B cell (primary cell): Measurements from ENCODE around the gene TXNDC5. TPM values are rescaled to one million over a fixed set of nuclear protein-coding genes. Genes with fewer than 3 reads are reported as not detected.

Experiments
- ATAC-seq: fragments of 200-7000 bp; cut with Tn5 transposase; one replicate; pipeline ENCODE4 v1.10.0; 2021; ENCODE audit warnings: low read depth, mild to moderate bottlenecking, moderate number of reproducible peaks, moderate library complexity
- CTCF ChIA-PET: fragments of 350-600 bp; sonication (Branson Sonifier 250); formaldehyde crosslinking; loops from one replicate; lab custom pipeline; 2021; ENCODE audit warnings: antibody characterized with exemption, inconsistent platforms; lab: Charles Lee
- POLR2A ChIA-PET: fragments of 350-600 bp; sonication (Branson Sonifier 250); formaldehyde crosslinking; loops from one replicate; lab custom pipeline; 2021; ENCODE audit warnings: antibody characterized with exemption; lab: Charles Lee
- DNase-seq: peaks from one replicate; pipeline ENCODE4 v3.0.0; 2013
- H2AFZ ChIP-seq: 2 replicates; pipeline ENCODE4 v1.6.1; 2012; ENCODE audit warnings: mild to moderate bottlenecking, low read depth, low read length; ENCODE audit not compliant: insufficient read depth, poor library complexity, severe bottlenecking
- H3K27ac ChIP-seq, 2 donors: 1 replicate in 1 of 2; 2 replicates in 1 of 2; pipeline ENCODE4 v1.5.1; 2012 to 2013; ENCODE audit warnings: low read length in 2 of 2, mild to moderate bottlenecking in 2 of 2, moderate library complexity in 1 of 2
- H3K27me3 ChIP-seq, 4 experiments: fragments of 200-600 bp in 1 of 4; sonication (generic) in 1 of 4; replicated peaks in 1 of 4; 1 replicate in 2 of 4; 2 replicates in 2 of 4; pipeline versions ENCODE4 v1.6.1 to v1.7.0; 2013 to 2016; ENCODE audit warnings: low read length in 3 of 4, mild to moderate bottlenecking in 2 of 4, mixed read lengths in 1 of 4, moderate library complexity in 1 of 4; ENCODE audit not compliant: insufficient read depth in 4 of 4, control insufficient read depth in 3 of 4; ENCODE audit errors: control extremely low read depth in 1 of 4
- H3K36me3 ChIP-seq, 2 experiments: replicated peaks in 1 of 2; 1 replicate in 1 of 2; 2 replicates in 1 of 2; pipeline versions ENCODE4 v1.6.1 to v1.7.1; 2013; ENCODE audit warnings: low read length in 1 of 2; ENCODE audit not compliant: insufficient read depth in 2 of 2, control insufficient read depth in 1 of 2; ENCODE audit errors: control extremely low read depth in 1 of 2, extremely low read depth in 1 of 2
- H3K4me1 ChIP-seq, 2 donors: fragments of 200-600 bp in 1 of 2; sonication (generic) in 1 of 2; 1 replicate in 1 of 2; 2 replicates in 1 of 2; pipeline versions ENCODE4 v1.5.1 to v1.6.1; 2013 to 2017; ENCODE audit warnings: low read length in 2 of 2; ENCODE audit not compliant: control insufficient read depth in 2 of 2, insufficient read depth in 2 of 2
- H3K4me2 ChIP-seq: replicated peaks from 2 replicates; pipeline ENCODE3; 2012; ENCODE audit warnings: mild to moderate bottlenecking, low read depth, low read length; ENCODE audit not compliant: poor library complexity, severe bottlenecking
- H3K4me3 ChIP-seq, 5 experiments: fragments of 200-600 bp in 1 of 5; sonication (generic) in 1 of 5; 1 replicate in 3 of 5; 2 replicates in 2 of 5; pipeline versions ENCODE4 v1.5.1 to v1.7.0; 2011 to 2016; ENCODE audit warnings: low read length in 4 of 5, mild to moderate bottlenecking in 4 of 5, low read depth in 2 of 5, control low read depth in 1 of 5, moderate library complexity in 1 of 5; ENCODE audit not compliant: insufficient read depth in 1 of 5; ENCODE audit errors: control extremely low read depth in 1 of 5, extremely low read depth in 1 of 5
- H3K79me2 ChIP-seq: fragments of 200-600 bp; sonication (generic); one replicate; pipeline ENCODE4 v1.6.0; 2016; ENCODE audit warnings: low read length; ENCODE audit not compliant: control insufficient read depth, insufficient read depth
- H3K9ac ChIP-seq: fragments of 200-600 bp; sonication (generic); 2 replicates; pipeline ENCODE4 v1.6.1; 2017; ENCODE audit warnings: mild to moderate bottlenecking, low read length, moderate library complexity
- H3K9me3 ChIP-seq, 3 donors: one replicate each; pipeline versions ENCODE4 v1.6.1 to v1.7.1; 2013; ENCODE audit warnings: low read length in 2 of 3; ENCODE audit not compliant: control insufficient read depth in 2 of 3, insufficient read depth in 1 of 3; ENCODE audit errors: control extremely low read depth in 1 of 3
- H4K20me1 ChIP-seq: 2 replicates; pipeline ENCODE4 v1.6.0; 2012; ENCODE audit warnings: mild to moderate bottlenecking, low read length; ENCODE audit not compliant: insufficient read depth, control insufficient read depth, poor library complexity, severe bottlenecking
- H3K27ac Mint-ChIP-seq: one replicate; pipeline ENCODE4 v1.8.0; 2021; ENCODE audit warnings: mixed read lengths
- H3K27me3 Mint-ChIP-seq: one replicate; pipeline ENCODE4 v1.8.0; 2021; ENCODE audit warnings: mixed read lengths
- H3K4me1 Mint-ChIP-seq: one replicate; pipeline ENCODE4 v1.8.0; 2021; ENCODE audit warnings: mixed read lengths
- H3K4me3 Mint-ChIP-seq: one replicate; pipeline ENCODE4 v1.8.0; 2021; ENCODE audit warnings: mixed read lengths
- H3K9me3 Mint-ChIP-seq: one replicate; pipeline ENCODE4 v1.8.0; 2022; ENCODE audit warnings: mixed read lengths; ENCODE audit not compliant: insufficient read depth
- EZH2 ChIP-seq: IDR thresholded peaks from 2 replicates; pipeline ENCODE4 v1.6.1; 2012; ENCODE audit warnings: borderline replicate concordance, low read depth, mild to moderate bottlenecking, moderate library complexity, low read length; ENCODE audit not compliant: insufficient read depth, poor library complexity, severe bottlenecking
- WGBS: methylation state at CpG from one replicate; pipeline ENCODE4 v1.1.5; 2013; ENCODE audit warnings: missing lambda C conversion rate; ENCODE audit not compliant: insufficient coverage; 5-methylcytosine and 5-hydroxymethylcytosine counted together
- intact Hi-C: fragments of 100-400 bp; cut with micrococcal nuclease; formaldehyde crosslinking; loops from one replicate; pipeline ENCODE4 v1.10.0; 2022
- polyA plus RNA-seq: library from polyadenylated mRNA; depleted of rRNA; stranded (reverse); fragments of >200 nt; gene quantifications from 2 replicates; pipeline ENCODE4 v1.2.3, GENCODE V29; 2012
- total RNA-seq, 2 donors: library from RNA; stranded (reverse); fragments of 120-200 nt in 1 of 2; gene quantifications; 1 replicate in 1 of 2; 2 replicates in 1 of 2; pipeline versions ENCODE4 v1.2.3 to v1.2.4, GENCODE V29; 2013 to 2022
- TF ChIP-seq, protein P1 (sequence below): fragments of 200-600 bp; IDR thresholded peaks from one replicate; pipeline ENCODE4 v1.8.0; 2022; ENCODE audit warnings: antibody characterized with exemption, mild to moderate bottlenecking

TXNDC5 gene
- total and polyA plus RNA-seq, 2 donors (not counting 1 experiment from before 2014, with no cell fraction given) = 62.6 to 91.9 TPM

DNA sequence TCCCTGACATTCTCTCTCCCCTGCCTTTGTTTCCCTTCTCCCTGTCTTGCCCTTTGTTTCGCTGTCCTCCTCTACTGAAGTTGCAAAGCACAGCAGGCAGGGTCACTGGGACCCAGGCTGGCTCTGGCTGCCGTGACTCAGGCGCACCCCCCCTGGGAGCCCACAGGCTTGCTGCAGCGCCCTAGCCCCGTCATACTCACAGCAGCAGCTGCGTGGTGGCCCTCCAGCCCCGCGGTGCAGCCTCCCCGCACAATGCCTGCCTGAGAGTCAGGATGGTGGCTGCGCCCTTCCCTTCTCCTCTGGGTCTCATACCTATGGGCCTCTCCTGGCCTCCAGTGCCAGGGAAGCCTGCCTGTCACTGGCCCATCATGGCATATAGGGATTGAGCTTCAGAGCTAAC, 41.7 kb downstream of the TXNDC5 start:
- 95% methylated on average over 10 of the region's 10 CpGs for WGBS
- H3K4me2 ChIP-seq = no peak overlapping the region
- ATAC-seq (no peak), DNase-seq (no peak)
- no peaks in the 10 kb centered on the region for H3K79me2 ChIP-seq
- Mint-ChIP-seq H3K4me3 (no peak overlapping the region), H3K4me1 (no peaks in the 10 kb centered on the region), H3K27me3 (peaks cover 9% of the 10 kb centered on the region), H3K27ac (no peak overlapping the region), H3K9me3 (peaks cover 3% of the 10 kb centered on the region)
- H4K20me1 ChIP-seq = no peaks in the 10 kb centered on the region
- CTCF ChIA-PET = no interaction called here
- H3K4me1 ChIP-seq = no peaks in the 10 kb centered on the region
- POLR2A ChIA-PET = no interaction called here
- H3K36me3 ChIP-seq = no peaks in the 10 kb centered on the region
- H3K9ac ChIP-seq = no peak overlapping the region
- no peak overlapping the region for H3K27ac ChIP-seq
- no peaks in the 10 kb centered on the region for H3K27me3 ChIP-seq
- no peak overlapping the region for H2AFZ ChIP-seq
- peaks cover 0 to 11% (median 8%) of the 10 kb centered on the region in 3 donors for H3K9me3 ChIP-seq
- TF ChIP-seq EZH2 = no peak
- TF ChIP-seq, protein P1, sequence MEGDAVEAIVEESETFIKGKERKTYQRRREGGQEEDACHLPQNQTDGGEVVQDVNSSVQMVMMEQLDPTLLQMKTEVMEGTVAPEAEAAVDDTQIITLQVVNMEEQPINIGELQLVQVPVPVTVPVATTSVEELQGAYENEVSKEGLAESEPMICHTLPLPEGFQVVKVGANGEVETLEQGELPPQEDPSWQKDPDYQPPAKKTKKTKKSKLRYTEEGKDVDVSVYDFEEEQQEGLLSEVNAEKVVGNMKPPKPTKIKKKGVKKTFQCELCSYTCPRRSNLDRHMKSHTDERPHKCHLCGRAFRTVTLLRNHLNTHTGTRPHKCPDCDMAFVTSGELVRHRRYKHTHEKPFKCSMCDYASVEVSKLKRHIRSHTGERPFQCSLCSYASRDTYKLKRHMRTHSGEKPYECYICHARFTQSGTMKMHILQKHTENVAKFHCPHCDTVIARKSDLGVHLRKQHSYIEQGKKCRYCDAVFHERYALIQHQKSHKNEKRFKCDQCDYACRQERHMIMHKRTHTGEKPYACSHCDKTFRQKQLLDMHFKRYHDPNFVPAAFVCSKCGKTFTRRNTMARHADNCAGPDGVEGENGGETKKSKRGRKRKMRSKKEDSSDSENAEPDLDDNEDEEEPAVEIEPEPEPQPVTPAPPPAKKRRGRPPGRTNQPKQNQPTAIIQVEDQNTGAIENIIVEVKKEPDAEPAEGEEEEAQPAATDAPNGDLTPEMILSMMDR = no peak
- intact Hi-C loops = no loop called here
- H3K4me3 ChIP-seq = no peak overlapping the region

DNA sequence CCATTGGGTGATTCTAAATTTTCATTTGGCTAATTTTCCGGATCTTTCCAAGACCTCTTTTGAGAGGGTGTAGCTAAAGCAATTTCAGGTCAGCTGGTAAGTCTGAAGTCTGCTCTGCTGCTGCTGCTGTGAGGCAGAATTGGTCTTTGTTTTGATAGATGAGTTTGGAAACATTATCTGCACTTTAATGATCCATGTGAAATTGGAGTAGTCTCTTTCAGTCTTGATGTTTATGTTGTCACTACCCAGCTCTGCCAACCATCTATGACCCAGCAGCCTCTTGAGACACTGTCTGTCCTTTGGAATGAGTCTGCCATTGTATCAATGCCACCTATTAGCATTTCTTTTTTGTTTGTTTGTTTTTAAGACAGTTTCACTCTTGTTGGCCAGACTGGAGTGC, 44.1 kb downstream of the TXNDC5 start:
- H3K9ac ChIP-seq = no peak overlapping the region
- no peaks in the 10 kb centered on the region for H4K20me1 ChIP-seq
- no peaks in the 10 kb centered on the region for H3K4me1 ChIP-seq
- H3K27ac Mint-ChIP-seq = no peak overlapping the region
- H3K27me3 Mint-ChIP-seq = peaks cover 10% of the 10 kb centered on the region
- ATAC-seq (no peak), DNase-seq (no peak)
- no peak overlapping the region for H3K4me3 ChIP-seq
- intact Hi-C loops = no loop called here
- no peaks in the 10 kb centered on the region for H3K27me3 ChIP-seq
- H3K9me3 Mint-ChIP-seq = no peaks in the 10 kb centered on the region
- no peaks in the 10 kb centered on the region for H3K9me3 ChIP-seq
- H3K4me2 ChIP-seq = no peak overlapping the region
- H2AFZ ChIP-seq = no peak overlapping the region
- 100% methylated on average over 1 of the region's 1 CpG for WGBS
- no peaks in the 10 kb centered on the region for H3K36me3 ChIP-seq
- TF ChIP-seq EZH2 = no peak
- TF ChIP-seq, protein P1 = no peak
- H3K79me2 ChIP-seq = no peaks in the 10 kb centered on the region
- POLR2A ChIA-PET = no interaction called here
- CTCF ChIA-PET = no interaction called here
- no peaks in the 10 kb centered on the region for H3K4me1 Mint-ChIP-seq
- H3K27ac ChIP-seq = no peak overlapping the region
- no peak overlapping the region for H3K4me3 Mint-ChIP-seq
